ENCODE data around the gene CDCA7. TPM values are rescaled to one million over a fixed set of nuclear protein-coding genes. Genes with fewer than 3 reads are reported as not detected.

The CDCA7 gene
- total RNA-seq, 1 experiment from 2014 or later, result 48.2 TPM

DNA sequence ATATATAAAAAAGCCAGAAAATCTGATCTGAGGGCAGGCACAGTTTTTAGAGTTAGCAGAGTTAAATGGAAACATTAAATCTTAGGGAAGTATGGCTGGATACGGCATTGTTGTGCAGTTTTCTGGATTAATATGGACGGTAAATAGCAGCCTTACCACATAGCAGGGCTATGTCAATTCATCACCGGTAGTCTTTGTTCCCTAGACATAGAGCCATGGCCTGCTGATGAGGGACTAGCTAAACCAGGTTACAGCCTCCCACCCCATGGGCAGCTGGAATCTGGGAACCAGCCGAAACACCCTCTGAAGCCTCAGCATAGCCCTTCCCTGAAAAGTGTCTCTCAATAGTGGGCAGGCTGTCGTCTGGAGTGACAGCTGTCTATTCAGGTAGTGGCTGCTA is 32.4 kb downstream of the CDCA7 start:
- CTCF ChIA-PET, result no interaction called here
- H3K36me3 Mint-ChIP-seq (ENCODE audit: insufficient read depth, unreplicated experiment), result no peaks in the 10 kb centered on the region

DNA sequence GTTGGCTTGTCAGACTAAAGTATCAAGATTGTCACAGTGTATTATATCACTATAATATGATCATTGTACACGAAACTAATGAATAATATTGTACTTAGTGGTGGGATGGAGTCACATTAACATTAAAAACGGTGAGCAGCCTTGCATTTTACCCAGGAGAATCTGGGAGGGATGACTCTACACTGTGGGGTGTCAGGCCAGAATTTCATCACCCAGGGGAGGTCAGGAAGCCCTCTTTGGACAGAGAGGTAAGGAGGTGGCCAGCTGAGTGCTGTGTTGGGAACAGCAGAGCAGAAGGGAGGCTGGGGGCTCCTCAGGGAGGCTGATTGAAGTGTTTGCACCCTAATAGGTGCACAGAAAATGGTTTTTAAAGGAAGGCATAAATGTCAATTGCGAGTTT is 33.0 kb downstream of the CDCA7 start:
- no TSS peak for BruUV-seq (replicated peaks)
- Mint-ChIP-seq H3K4me3 (ENCODE audit: low read depth, unreplicated experiment) (no peak overlapping the region), H3K36me3 (ENCODE audit: insufficient read depth, unreplicated experiment) (no peaks in the 10 kb centered on the region), H3K27ac (ENCODE audit: unreplicated experiment) (no peak overlapping the region), H3K9me3 (ENCODE audit: low read depth, unreplicated experiment) (peaks cover 3% of the 10 kb centered on the region), H3K27me3 (ENCODE audit: unreplicated experiment) (no peaks in the 10 kb centered on the region), H3K4me1 (ENCODE audit: low read depth, unreplicated experiment) (no peaks in the 10 kb centered on the region)
- TF ChIP-seq, protein P1, sequence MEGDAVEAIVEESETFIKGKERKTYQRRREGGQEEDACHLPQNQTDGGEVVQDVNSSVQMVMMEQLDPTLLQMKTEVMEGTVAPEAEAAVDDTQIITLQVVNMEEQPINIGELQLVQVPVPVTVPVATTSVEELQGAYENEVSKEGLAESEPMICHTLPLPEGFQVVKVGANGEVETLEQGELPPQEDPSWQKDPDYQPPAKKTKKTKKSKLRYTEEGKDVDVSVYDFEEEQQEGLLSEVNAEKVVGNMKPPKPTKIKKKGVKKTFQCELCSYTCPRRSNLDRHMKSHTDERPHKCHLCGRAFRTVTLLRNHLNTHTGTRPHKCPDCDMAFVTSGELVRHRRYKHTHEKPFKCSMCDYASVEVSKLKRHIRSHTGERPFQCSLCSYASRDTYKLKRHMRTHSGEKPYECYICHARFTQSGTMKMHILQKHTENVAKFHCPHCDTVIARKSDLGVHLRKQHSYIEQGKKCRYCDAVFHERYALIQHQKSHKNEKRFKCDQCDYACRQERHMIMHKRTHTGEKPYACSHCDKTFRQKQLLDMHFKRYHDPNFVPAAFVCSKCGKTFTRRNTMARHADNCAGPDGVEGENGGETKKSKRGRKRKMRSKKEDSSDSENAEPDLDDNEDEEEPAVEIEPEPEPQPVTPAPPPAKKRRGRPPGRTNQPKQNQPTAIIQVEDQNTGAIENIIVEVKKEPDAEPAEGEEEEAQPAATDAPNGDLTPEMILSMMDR (IDR thresholded peaks at IDR 0.05; ENCODE audit: unreplicated experiment), result no peak
- CTCF ChIA-PET, result no interaction called here
- no peak for DNase-seq
- intact Hi-C loops (cut with micrococcal nuclease; ENCODE audit: unreplicated experiment), result no loop called here

More for the DNA sequence above, 32.4 kb downstream of the CDCA7 start:
- Mint-ChIP-seq H3K4me1 (ENCODE audit: low read depth, unreplicated experiment) (no peaks in the 10 kb centered on the region), H3K9me3 (ENCODE audit: low read depth, unreplicated experiment) (peaks cover 3% of the 10 kb centered on the region), H3K27ac (ENCODE audit: unreplicated experiment) (no peak overlapping the region), H3K27me3 (ENCODE audit: unreplicated experiment) (no peaks in the 10 kb centered on the region), H3K4me3 (ENCODE audit: low read depth, unreplicated experiment) (no peak overlapping the region)
- BruUV-seq (replicated peaks), result no TSS peak
- no peak for DNase-seq
- TF ChIP-seq, protein P1 (IDR thresholded peaks at IDR 0.05; ENCODE audit: unreplicated experiment), result no peak
- intact Hi-C loops (cut with micrococcal nuclease; ENCODE audit: unreplicated experiment), result no loop called here

DNA sequence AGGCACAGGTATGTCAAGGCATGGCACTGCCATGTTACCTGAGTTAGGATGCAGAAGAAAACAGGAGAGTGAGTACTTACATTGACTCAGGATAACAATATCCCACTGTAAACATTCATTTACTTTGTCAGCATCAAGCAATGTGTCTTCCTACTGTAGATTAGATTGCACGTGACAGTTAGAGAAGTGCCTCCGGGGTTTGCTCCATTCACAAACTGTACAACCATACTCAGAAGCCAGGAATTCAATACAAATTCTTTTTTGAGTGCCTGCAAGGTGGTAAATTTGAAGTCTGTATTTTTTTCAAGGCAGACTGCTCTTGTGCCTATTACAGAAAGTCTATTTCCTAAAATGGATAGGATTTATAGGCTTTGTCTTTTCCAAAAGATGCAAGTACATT is 34.1 kb downstream of the CDCA7 start:
- CTCF ChIA-PET, result no interaction called here
- no TSS peak for BruUV-seq (replicated peaks)
- intact Hi-C loops (cut with micrococcal nuclease; ENCODE audit: unreplicated experiment), result no loop called here
- Mint-ChIP-seq H3K27me3 (ENCODE audit: unreplicated experiment) (no peaks in the 10 kb centered on the region), H3K4me3 (ENCODE audit: low read depth, unreplicated experiment) (no peak overlapping the region), H3K27ac (ENCODE audit: unreplicated experiment) (no peak overlapping the region), H3K4me1 (ENCODE audit: low read depth, unreplicated experiment) (no peaks in the 10 kb centered on the region), H3K9me3 (ENCODE audit: low read depth, unreplicated experiment) (no peaks in the 10 kb centered on the region), H3K36me3 (ENCODE audit: insufficient read depth, unreplicated experiment) (no peaks in the 10 kb centered on the region)
- DNase-seq, result no peak
- TF ChIP-seq, protein P1 (IDR thresholded peaks at IDR 0.05; ENCODE audit: unreplicated experiment), result no peak

DNA sequence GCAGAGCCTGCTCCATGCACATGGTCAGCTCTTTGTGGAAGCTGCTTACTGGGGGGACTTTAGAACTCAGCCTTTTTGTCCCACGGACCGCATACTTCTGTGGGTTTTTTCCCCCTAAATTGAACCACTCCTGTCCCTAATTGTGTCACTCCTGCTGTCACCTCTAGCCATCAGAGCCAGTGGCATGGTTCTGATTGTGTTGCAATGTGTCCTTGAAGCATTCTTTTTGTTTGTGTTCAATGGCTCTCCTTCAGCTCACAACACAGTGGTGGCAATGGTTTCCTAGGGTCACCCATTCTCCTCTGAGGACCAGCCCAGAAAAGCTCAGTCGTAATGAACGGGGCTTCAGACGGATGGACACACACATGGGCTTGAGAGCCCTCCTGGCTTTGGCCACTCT is 35.4 kb downstream of the CDCA7 start:
- CTCF ChIA-PET, result interaction anchor here (0.6 kb wide), 1 partner anchor 1754 kb away, joined by 3 read pairs; no protein-coding TSS in a partner anchor
- no peaks in the 10 kb centered on the region for H3K27me3 Mint-ChIP-seq (ENCODE audit: unreplicated experiment)
- intact Hi-C loops (cut with micrococcal nuclease; ENCODE audit: unreplicated experiment), result loop anchor here (10.0 kb wide), 1 partner anchor 365 kb away; no protein-coding TSS in a partner anchor
- BruUV-seq (replicated peaks), result no TSS peak
- TF ChIP-seq, protein P1 (IDR thresholded peaks at IDR 0.05; ENCODE audit: unreplicated experiment), result no peak
- DNase-seq, result no peak
- H3K4me1 Mint-ChIP-seq (ENCODE audit: low read depth, unreplicated experiment), result no peaks in the 10 kb centered on the region
- H3K4me3 Mint-ChIP-seq (ENCODE audit: low read depth, unreplicated experiment), result no peak overlapping the region
- H3K27ac Mint-ChIP-seq (ENCODE audit: unreplicated experiment), result no peak overlapping the region
- no peaks in the 10 kb centered on the region for H3K36me3 Mint-ChIP-seq (ENCODE audit: insufficient read depth, unreplicated experiment)
- H3K9me3 Mint-ChIP-seq (ENCODE audit: low read depth, unreplicated experiment), result no peaks in the 10 kb centered on the region

Measured in Calu3 (cell line).